Measurements from ENCODE around the gene STX1B.

GRCh38 chr16:30953511-30954124 lies 56.8 kb downstream of the STX1B start:
- peak; percentile 91 for TF ChIP-seq CTCF (IDR thresholded peaks at IDR 0.05)
- TF ChIP-seq ZFX (IDR thresholded peaks at IDR 0.05; ENCODE audit: borderline replicate concordance) = no peak
